HG02870 (cell line): ENCODE measurements around the gene PDYN.

Experiments used
- ATAC-seq: cut with Tn5 transposase; IDR thresholded peaks from one replicate; pipeline ENCODE4 v1.9.1; 2021; ENCODE audit warnings: mild to moderate bottlenecking, moderate library complexity; ENCODE audit not compliant: unreplicated experiment

PDYN gene

GRCh38 chr20:1952737-1953530, 40.9 kb downstream of the PDYN start:
- ATAC-seq = no peak

GRCh38 chr20:1951436-1952115, 42.3 kb downstream of the PDYN start:
- ATAC-seq = no peak

GRCh38 chr20:1950836-1951235, 43.0 kb downstream of the PDYN start:
- no peak for ATAC-seq

- ATAC-seq = no peak
These were observed 44.3 kb downstream of the PDYN start for GRCh38 chr20:1949347-1950100.

GRCh38 chr20:1947535-1947846, 46.4 kb downstream of the PDYN start:
- ATAC-seq = no peak

- no peak for ATAC-seq
These were observed 46.9 kb downstream of the PDYN start for GRCh38 chr20:1946762-1947534.

- ATAC-seq = no peak
These were observed 47.5 kb downstream of the PDYN start for GRCh38 chr20:1946442-1946761.

- no peak for ATAC-seq
These were observed 48.2 kb downstream of the PDYN start for GRCh38 chr20:1945660-1946059.

- ATAC-seq = no peak
These were observed 48.7 kb downstream of the PDYN start for GRCh38 chr20:1945134-1945618.

- no peak for ATAC-seq
These were observed 49.3 kb downstream of the PDYN start for GRCh38 chr20:1944345-1945091.

- ATAC-seq = no peak
These were observed 50.4 kb downstream of the PDYN start for GRCh38 chr20:1943275-1944002.

GRCh38 chr20:1942486-1943274, 51.2 kb downstream of the PDYN start:
- no peak for ATAC-seq

- no peak for ATAC-seq
These were observed 51.8 kb downstream of the PDYN start for GRCh38 chr20:1942061-1942460.

GRCh38 chr20:1941226-1941625, 52.6 kb downstream of the PDYN start:
- no peak for ATAC-seq

- no peak for ATAC-seq
These were observed 53.3 kb downstream of the PDYN start for GRCh38 chr20:1940581-1940980.

GRCh38 chr20:1939270-1939595, 54.6 kb downstream of the PDYN start:
- ATAC-seq = no peak

GRCh38 chr20:1938464-1939269, 55.2 kb downstream of the PDYN start:
- no peak for ATAC-seq

- ATAC-seq = no peak
These were observed 56.4 kb downstream of the PDYN start for GRCh38 chr20:1937316-1937976.
